Neuronal stem cell (in vitro differentiated cells): ENCODE measurements around the gene COIL.

Experiments
- DNase-seq: peaks from one replicate; pipeline ENCODE4 v3.0.0-alpha.2; 2013; ENCODE audit warnings: low spot score
- H2AFZ ChIP-seq: one replicate; pipeline ENCODE4 v1.6.1; 2013; ENCODE audit warnings: mild to moderate bottlenecking, low read length, inconsistent platforms
- H2AK5ac ChIP-seq: 2 replicates; pipeline ENCODE4 v1.6.1; 2013; ENCODE audit warnings: low read depth, mild to moderate bottlenecking, inconsistent platforms, low read length, moderate library complexity, mixed read lengths
- H2BK120ac ChIP-seq: 2 replicates; pipeline ENCODE4 v1.6.1; 2013; ENCODE audit warnings: low read depth, mild to moderate bottlenecking, inconsistent platforms, low read length, moderate library complexity, mixed read lengths
- H2BK12ac ChIP-seq: one replicate; pipeline ENCODE4 v1.6.1; 2013; ENCODE audit warnings: low read length, inconsistent platforms
- H2BK15ac ChIP-seq: 2 replicates; pipeline ENCODE4 v1.6.1; 2013; ENCODE audit warnings: mild to moderate bottlenecking, low read length, inconsistent platforms, mixed read lengths
- H2BK5ac ChIP-seq: one replicate; pipeline ENCODE4 v1.6.1; 2013; ENCODE audit warnings: inconsistent platforms, mild to moderate bottlenecking, low read length, moderate library complexity
- H3K14ac ChIP-seq: one replicate; pipeline ENCODE4 v1.6.1; 2013; ENCODE audit warnings: low read length, inconsistent platforms
- H3K18ac ChIP-seq: 2 replicates; pipeline ENCODE4 v1.6.1; 2013; ENCODE audit warnings: low read length, inconsistent platforms
- H3K23ac ChIP-seq: 2 replicates; pipeline ENCODE4 v1.6.1; 2013; ENCODE audit warnings: low read depth, mild to moderate bottlenecking, mixed read lengths, low read length, inconsistent platforms; ENCODE audit not compliant: poor library complexity
- H3K27ac ChIP-seq: replicated peaks from 3 replicates; pipeline ENCODE4 v1.5.1; 2013; ENCODE audit warnings: low read length, inconsistent platforms
- H3K27me3 ChIP-seq, 3 experiments: 2 replicates each; pipeline ENCODE4 v1.6.1; 2013; ENCODE audit warnings: low read length in 3 of 3, mild to moderate bottlenecking in 2 of 3, inconsistent platforms in 1 of 3, low read depth in 1 of 3, mixed read lengths in 1 of 3, moderate library complexity in 1 of 3; ENCODE audit not compliant: control insufficient read depth in 3 of 3, insufficient read depth in 3 of 3
- H3K36me3 ChIP-seq, 2 donors: replicated peaks in 1 of 2; 2 replicates each; pipeline ENCODE4 v1.6.1; 2013; ENCODE audit warnings: low read length in 2 of 2; ENCODE audit not compliant: control insufficient read depth in 2 of 2, insufficient read depth in 2 of 2
- H3K4ac ChIP-seq: 2 replicates; pipeline ENCODE4 v1.6.1; 2013; ENCODE audit warnings: inconsistent platforms, mild to moderate bottlenecking, low read length, moderate library complexity
- H3K4me1 ChIP-seq, 2 donors: 1 replicate in 1 of 2; 2 replicates in 1 of 2; pipeline ENCODE4 v1.6.1; 2013; ENCODE audit warnings: low read length in 2 of 2, low read depth in 1 of 2; ENCODE audit not compliant: control insufficient read depth in 2 of 2, insufficient read depth in 1 of 2
- H3K4me2 ChIP-seq: one replicate; pipeline ENCODE4 v1.6.1; 2013; ENCODE audit warnings: mild to moderate bottlenecking, low read length, inconsistent platforms; ENCODE audit not compliant: insufficient read depth, poor library complexity, severe bottlenecking
- H3K4me3 ChIP-seq, 2 donors: 2 replicates each; pipeline ENCODE4 v1.5.1; 2013; ENCODE audit warnings: low read length in 2 of 2, mild to moderate bottlenecking in 2 of 2, inconsistent platforms in 1 of 2, moderate library complexity in 1 of 2
- H3K79me1 ChIP-seq: one replicate; pipeline ENCODE4 v1.6.1; 2013; ENCODE audit warnings: low read depth, mild to moderate bottlenecking, inconsistent platforms, low read length, moderate library complexity
- H3K9ac ChIP-seq: one replicate; pipeline ENCODE4 v1.6.1; 2013; ENCODE audit warnings: mild to moderate bottlenecking, low read depth, low read length, inconsistent platforms; ENCODE audit not compliant: poor library complexity
- H3K9me3 ChIP-seq, 2 donors: replicated peaks in 1 of 2; 2 replicates each; pipeline versions ENCODE3 to v1.6.1; 2013; ENCODE audit warnings: low read length in 2 of 2, mild to moderate bottlenecking in 2 of 2, inconsistent platforms in 1 of 2, low read depth in 1 of 2, mixed read lengths in 1 of 2, moderate library complexity in 1 of 2; ENCODE audit not compliant: control insufficient read depth in 2 of 2, insufficient read depth in 1 of 2
- H4K8ac ChIP-seq: one replicate; pipeline ENCODE4 v1.6.1; 2013; ENCODE audit warnings: low read depth, mild to moderate bottlenecking, inconsistent platforms, low read length, moderate library complexity
- H4K91ac ChIP-seq: one replicate; pipeline ENCODE4 v1.6.1; 2013; ENCODE audit warnings: low read length, low read depth, mild to moderate bottlenecking, inconsistent platforms; ENCODE audit not compliant: poor library complexity
- WGBS, 2 donors: extraction: QIAGEN DNeasy Blood & Tissue Kit; methylation state at CpG; one replicate each; pipeline ENCODE4 v1.1.7; 2013; ENCODE audit warnings: missing lambda C conversion rate in 2 of 2, mixed read lengths in 1 of 2; ENCODE audit not compliant: insufficient read length in 2 of 2, insufficient replicate concordance in 1 of 2; ENCODE audit errors: extremely low coverage in 2 of 2; 5-methylcytosine and 5-hydroxymethylcytosine counted together

The COIL gene

DNA sequence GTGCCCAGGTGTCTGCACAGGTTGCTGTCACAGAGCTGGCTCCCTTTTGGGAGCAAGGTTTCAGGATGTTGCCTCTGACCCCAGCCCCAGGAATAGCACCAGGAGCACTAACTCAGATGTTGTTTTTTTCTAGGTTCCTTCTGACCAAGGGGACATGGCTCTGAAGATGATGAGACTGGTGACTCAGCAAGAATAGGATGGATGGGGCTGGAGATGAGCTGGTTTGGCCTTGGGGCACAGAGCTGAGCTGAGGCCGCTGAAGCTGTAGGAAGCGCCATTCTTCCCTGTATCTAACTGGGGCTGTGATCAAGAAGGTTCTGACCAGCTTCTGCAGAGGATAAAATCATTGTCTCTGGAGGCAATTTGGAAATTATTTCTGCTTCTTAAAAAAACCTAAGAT, 45.2 kb upstream of the COIL start:
- Histone ChIP-seq H3K4me3 (no peak overlapping the region), H3K4ac (no peak overlapping the region), H3K79me1 (no peaks in the 10 kb centered on the region), H3K36me3 (peaks cover 5 to 28% of the 10 kb centered on the region in 2 donors), H2AK5ac (no peak overlapping the region), H4K8ac (no peak overlapping the region), H3K9ac (no peak overlapping the region), H3K4me2 (no peak overlapping the region), H4K91ac (no peak overlapping the region), H3K27ac (no peak overlapping the region), H3K9me3 (no peaks in the 10 kb centered on the region), H2AFZ (no peak overlapping the region), H3K4me1 (peaks cover 0 to 2% of the 10 kb centered on the region in 2 donors), H3K27me3 (no peaks in the 10 kb centered on the region), H3K23ac (no peak overlapping the region), H2BK15ac (no peak overlapping the region), H2BK120ac (no peak overlapping the region), H2BK12ac (no peak overlapping the region), H3K18ac (no peak overlapping the region), H2BK5ac (no peak overlapping the region), H3K14ac (no peak overlapping the region)
- DNase-seq = no peak
- WGBS, 2 donors = no CpG with 5 or more reads among the region's 2 CpGs

DNA sequence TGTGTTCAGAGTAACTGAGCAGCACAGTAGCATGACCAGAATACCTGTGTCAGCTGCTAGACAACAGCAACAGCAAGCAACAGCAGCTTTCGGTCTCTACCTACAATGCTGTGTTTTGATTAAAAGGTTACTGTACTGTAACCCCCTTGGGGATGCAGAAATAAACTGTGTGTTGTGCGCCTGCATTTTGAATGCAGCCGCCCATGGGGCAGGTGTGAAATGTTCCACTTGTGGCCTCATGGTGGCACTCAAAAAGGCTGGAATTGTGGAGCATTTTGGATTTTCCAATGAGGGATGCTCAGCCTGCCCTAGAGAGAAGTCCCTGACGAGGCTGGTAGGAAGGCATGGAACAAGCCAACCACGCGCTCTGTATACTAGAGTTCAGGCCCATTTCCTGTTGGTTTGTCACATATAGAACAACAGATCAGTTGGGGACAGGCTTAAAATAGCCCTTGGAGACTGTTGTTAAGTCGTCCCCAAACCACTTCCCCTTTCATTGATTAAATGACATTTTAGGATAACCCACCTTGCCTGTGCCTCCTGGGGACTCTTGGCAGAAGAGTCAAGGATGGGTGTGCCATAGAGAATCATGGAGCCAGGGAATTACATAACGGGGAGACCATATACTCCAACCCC, 44.2 kb upstream of the COIL start:
- H3K36me3 ChIP-seq = peaks cover 8 to 34% of the 10 kb centered on the region in 2 donors
- H3K79me1 ChIP-seq = no peaks in the 10 kb centered on the region
- H3K27ac ChIP-seq = no peak overlapping the region
- peaks cover 0 to 2% of the 10 kb centered on the region in 2 donors for H3K4me1 ChIP-seq
- WGBS, 2 donors = no CpG with 5 or more reads among the region's 8 CpGs
- no peak overlapping the region for H2AFZ ChIP-seq
- no peak overlapping the region for H2BK12ac ChIP-seq
- H4K8ac ChIP-seq = no peak overlapping the region
- no peak for DNase-seq
- no peak overlapping the region for H3K23ac ChIP-seq
- H2BK5ac ChIP-seq = no peak overlapping the region
- no peak overlapping the region for H4K91ac ChIP-seq
- no peak overlapping the region for H2BK120ac ChIP-seq
- H3K14ac ChIP-seq = no peak overlapping the region
- H3K4me3 ChIP-seq = no peak overlapping the region
- H3K18ac ChIP-seq = no peak overlapping the region
- H3K4ac ChIP-seq = no peak overlapping the region
- no peak overlapping the region for H2AK5ac ChIP-seq
- H2BK15ac ChIP-seq = no peak overlapping the region
- H3K9ac ChIP-seq = no peak overlapping the region
- no peak overlapping the region for H3K4me2 ChIP-seq
- H3K9me3 ChIP-seq = no peaks in the 10 kb centered on the region
- no peaks in the 10 kb centered on the region for H3K27me3 ChIP-seq

DNA sequence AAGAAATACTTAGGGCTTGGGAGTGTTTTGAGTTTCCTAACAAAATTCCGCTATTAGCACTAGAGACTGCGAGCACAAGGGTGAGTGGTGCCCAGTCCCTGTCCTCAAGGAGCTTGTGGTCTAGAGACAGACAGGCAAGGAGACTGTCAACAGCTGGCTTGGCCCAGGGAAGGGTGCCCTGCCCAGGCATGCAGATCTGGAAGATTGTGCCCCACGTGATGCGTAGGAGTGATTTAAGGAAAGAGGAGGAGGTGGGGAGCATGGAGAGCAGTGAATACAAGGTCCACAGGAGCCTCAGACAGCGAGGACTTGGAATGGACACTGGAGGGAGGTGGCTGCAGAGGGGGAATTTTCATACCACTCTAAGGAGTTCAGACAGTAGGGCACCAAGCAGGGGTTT, 42.1 kb upstream of the COIL start:
- Histone ChIP-seq H3K4ac (no peak overlapping the region), H3K4me2 (no peak overlapping the region), H2BK120ac (no peak overlapping the region), H3K14ac (no peak overlapping the region), H2BK15ac (no peak overlapping the region), H2AK5ac (no peak overlapping the region), H3K4me3 (no peak overlapping the region), H3K18ac (no peak overlapping the region), H3K23ac (no peak overlapping the region), H3K36me3 (peaks cover 8 to 37% of the 10 kb centered on the region in 2 donors), H4K8ac (peak overlapping the region; percentile 57), H3K27me3 (no peaks in the 10 kb centered on the region), H3K79me1 (no peaks in the 10 kb centered on the region), H3K27ac (no peak overlapping the region), H2AFZ (no peak overlapping the region), H2BK12ac (no peak overlapping the region), H4K91ac (no peak overlapping the region), H2BK5ac (no peak overlapping the region), H3K9me3 (no peaks in the 10 kb centered on the region), H3K9ac (no peak overlapping the region), H3K4me1 (peaks cover 0 to 2% of the 10 kb centered on the region in 2 donors)
- no peak for DNase-seq
- WGBS, 2 donors = no CpG with 5 or more reads among the region's 5 CpGs

DNA sequence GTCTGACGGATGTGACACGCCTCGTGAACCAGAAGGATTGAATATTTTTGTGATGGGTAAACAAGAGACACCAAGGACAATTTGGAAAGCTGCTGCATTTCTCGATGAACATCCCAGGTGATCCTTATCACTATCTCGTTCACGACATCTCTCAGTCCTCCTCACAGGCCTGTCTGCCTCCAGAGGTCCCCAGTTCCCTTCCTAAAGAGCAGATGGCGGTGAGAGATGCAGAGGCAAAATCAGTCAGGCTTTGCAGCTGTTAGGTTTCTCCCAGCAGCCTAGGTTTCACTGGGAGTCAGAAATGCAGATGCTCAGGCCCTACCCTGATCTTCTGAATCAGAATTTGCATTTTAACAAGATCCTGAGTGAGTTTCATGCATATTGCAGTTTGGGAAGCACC, 40.7 kb upstream of the COIL start:
- Histone ChIP-seq H3K27ac (no peak overlapping the region), H2AFZ (no peak overlapping the region), H3K9me3 (no peaks in the 10 kb centered on the region), H2AK5ac (no peak overlapping the region), H3K18ac (no peak overlapping the region), H3K4me1 (peaks cover 0 to 2% of the 10 kb centered on the region in 2 donors), H3K14ac (no peak overlapping the region), H3K27me3 (no peaks in the 10 kb centered on the region), H3K79me1 (no peaks in the 10 kb centered on the region), H3K4me2 (no peak overlapping the region), H4K91ac (no peak overlapping the region), H2BK120ac (no peak overlapping the region), H2BK15ac (no peak overlapping the region), H3K4ac (no peak overlapping the region), H3K23ac (no peak overlapping the region), H3K36me3 (peaks cover 8 to 41% of the 10 kb centered on the region in 2 donors), H2BK12ac (no peak overlapping the region), H2BK5ac (no peak overlapping the region), H3K9ac (no peak overlapping the region), H3K4me3 (no peak overlapping the region), H4K8ac (no peak overlapping the region)
- DNase-seq = no peak
- no CpG with 5 or more reads among the region's 7 CpGs for WGBS, 2 donors
